Endothelial cell of umbilical vein (primary cell): Measurements from ENCODE around the gene PIP4K2C. TPM values are rescaled to one million over a fixed set of nuclear protein-coding genes. Genes with fewer than 3 reads are reported as not detected.

Experiments used
- BruUV-seq: library from RNA; stranded (reverse); fragments of 400-500 nt; replicated peaks from 2 replicates; lab custom pipeline; 2021; lab: Mats Ljungman, UMichigan
- CTCF ChIA-PET: fragments of 300-600, 350-600 bp; sonication (Branson Sonifier 250); formaldehyde crosslinking; loops from one replicate; lab custom pipeline; 2021; ENCODE audit warnings: antibody characterized with exemption, inconsistent platforms; lab: Charles Lee
- POLR2A ChIA-PET: fragments of 300-600, 350-600 bp; sonication (Branson Sonifier 250); formaldehyde crosslinking; loops from one replicate; lab custom pipeline; 2021; ENCODE audit warnings: antibody characterized with exemption, inconsistent platforms; lab: Charles Lee
- DNase-seq: peaks from one replicate; pipeline ENCODE4 v3.0.0-alpha.2; 2011; ENCODE audit warnings: low read depth, low spot score
- FAIRE-seq: peaks from 2 replicates; lab custom pipeline; 2011; peaks lifted over from hg19 to GRCh38; lab: Jason Lieb, UNC
- H2AFZ ChIP-seq: 2 replicates; pipeline ENCODE4 v1.6.0; 2012; ENCODE audit warnings: low read depth, low read length, control low read depth, inconsistent platforms
- H3K27ac ChIP-seq: 2 replicates; pipeline ENCODE4 v1.5.1; 2011; ENCODE audit warnings: low read depth, mild to moderate bottlenecking, control low read depth, low read length, moderate library complexity; ENCODE audit not compliant: insufficient read depth
- H3K27me3 ChIP-seq, 2 experiments: 2 replicates each; pipeline versions ENCODE4 v1.6.0 to v1.6.1; 2011; ENCODE audit warnings: low read length in 2 of 2, mixed read lengths in 1 of 2; ENCODE audit not compliant: control insufficient read depth in 2 of 2, insufficient read depth in 2 of 2
- H3K36me3 ChIP-seq, 2 experiments: 2 replicates in 1 of 2; 3 replicates in 1 of 2; pipeline ENCODE4 v1.5.1; 2011; ENCODE audit warnings: low read length in 2 of 2, mild to moderate bottlenecking in 1 of 2, moderate library complexity in 1 of 2; ENCODE audit not compliant: control insufficient read depth in 2 of 2, insufficient read depth in 2 of 2; ENCODE audit errors: extremely low read depth in 1 of 2
- H3K4me1 ChIP-seq: 3 replicates; pipeline ENCODE4 v1.5.1; 2011; ENCODE audit warnings: mild to moderate bottlenecking, low read length; ENCODE audit not compliant: control insufficient read depth, insufficient read depth; ENCODE audit errors: extremely low read depth
- H3K4me2 ChIP-seq: 2 replicates; pipeline ENCODE4 v1.6.1; 2011; ENCODE audit warnings: low read length, control low read depth, mixed read lengths; ENCODE audit not compliant: insufficient read depth
- H3K4me3 ChIP-seq, 3 experiments: fragments of 200-600 bp in 1 of 3; sonication (generic), shearing (Covaris generic) in 1 of 3; replicated peaks in 1 of 3; 2 replicates each; pipeline ENCODE4 v1.5.1; 2011 to 2016; ENCODE audit warnings: control low read depth in 3 of 3, low read length in 3 of 3, mild to moderate bottlenecking in 2 of 3, inconsistent platforms in 1 of 3, low read depth in 1 of 3, moderate library complexity in 1 of 3; ENCODE audit not compliant: insufficient read depth in 1 of 3
- H3K79me2 ChIP-seq: 2 replicates; pipeline ENCODE4 v1.6.0; 2012; ENCODE audit warnings: low read length, inconsistent platforms; ENCODE audit not compliant: control insufficient read depth, insufficient read depth
- H3K9ac ChIP-seq: replicated peaks from 2 replicates; pipeline ENCODE3; 2011; ENCODE audit warnings: low read length, control low read depth; ENCODE audit not compliant: insufficient read depth; ENCODE audit errors: extremely low read depth
- H3K9me1 ChIP-seq: replicated peaks from 3 replicates; pipeline ENCODE4 v1.6.0; 2011; ENCODE audit warnings: mild to moderate bottlenecking, low read length; ENCODE audit not compliant: control insufficient read depth, insufficient read depth; ENCODE audit errors: extremely low read depth
- H3K9me3 ChIP-seq: replicated peaks from 2 replicates; pipeline ENCODE4 v1.5.1; 2012; ENCODE audit warnings: low read length, inconsistent platforms; ENCODE audit not compliant: control insufficient read depth, insufficient read depth
- H4K20me1 ChIP-seq: replicated peaks from 2 replicates; pipeline ENCODE3; 2011; ENCODE audit warnings: mild to moderate bottlenecking, low read length; ENCODE audit not compliant: control insufficient read depth, insufficient read depth; ENCODE audit errors: extremely low read depth
- EZH2 ChIP-seq: IDR thresholded peaks from 2 replicates; pipeline ENCODE4 v1.6.1; 2012; ENCODE audit warnings: borderline replicate concordance, low read depth, mild to moderate bottlenecking, moderate library complexity, low read length, inconsistent platforms; ENCODE audit not compliant: severe bottlenecking
- FOS ChIP-seq: IDR thresholded peaks from 2 replicates; pipeline ENCODE4 v1.6.1; 2011; ENCODE audit warnings: mild to moderate bottlenecking, low read length, moderate library complexity, borderline replicate concordance; ENCODE audit not compliant: insufficient read depth
- GATA2 ChIP-seq: IDR thresholded peaks from 2 replicates; pipeline ENCODE4 v1.7.0; 2011; ENCODE audit warnings: low read depth, mild to moderate bottlenecking, moderate library complexity, mixed read lengths, low read length; ENCODE audit not compliant: insufficient read length, insufficient read depth
- JUN ChIP-seq: IDR thresholded peaks from 2 replicates; pipeline ENCODE4 v1.6.1; 2011; ENCODE audit warnings: borderline replicate concordance, low read depth; ENCODE audit not compliant: insufficient read length, insufficient read depth
- MYC ChIP-seq: IDR thresholded peaks from one replicate; pipeline ENCODE4 v1.6.1; 2011; ENCODE audit warnings: mild to moderate bottlenecking, low read depth, low read length
- POLR2A ChIP-seq: IDR thresholded peaks from 2 replicates; pipeline ENCODE4 v1.6.1; 2012; ENCODE audit warnings: low read depth, mild to moderate bottlenecking, control low read depth, low read length
- POLR2AphosphoS5 ChIP-seq: IDR thresholded peaks from 2 replicates; pipeline ENCODE4 v1.6.1; 2012; ENCODE audit warnings: low read depth, mild to moderate bottlenecking, control low read depth, low read length, moderate library complexity; ENCODE audit not compliant: insufficient read depth
- dilution Hi-C: fragments of 300-500 bp; cut with MboI; formaldehyde crosslinking; loops from one replicate; pipeline ENCODE4 v1.15.0; 2019; ENCODE audit warnings: low sequenced_read_pairs; ENCODE audit not compliant: extremely low pct_ligation_motif_present
- intact Hi-C: fragments of 100-400 bp; cut with micrococcal nuclease; formaldehyde crosslinking; loops from one replicate; pipeline ENCODE4 v1.10.0; 2022
- polyA plus RNA-seq, 4 experiments: library from polyadenylated mRNA; depleted of rRNA in 3 of 4; stranded (reverse) in 3 of 4; unstranded in 1 of 4; fragments of >200 nt; gene quantifications; 2 replicates each; pipeline versions ENCODE4 v1.2.1 to v1.2.3, GENCODE V29; 2011 to 2012; ENCODE audit warnings: missing spikeins in 1 of 4
- total RNA-seq: library from RNA; stranded (reverse); gene quantifications from 2 replicates; pipeline ENCODE4 v1.2.3, GENCODE V29; 2021
- TF ChIP-seq, protein P1 (sequence below): IDR thresholded peaks from 2 replicates; pipeline ENCODE4 v1.6.1; 2011; ENCODE audit not compliant: insufficient read depth, insufficient read length
- TF ChIP-seq, protein P2 (sequence below), 2 donors: IDR thresholded peaks; 1 replicate in 1 of 2; 2 replicates in 1 of 2; pipeline ENCODE4 v1.5.1; 2011; ENCODE audit warnings: low read length in 2 of 2, mild to moderate bottlenecking in 2 of 2, moderate library complexity in 2 of 2, control low read depth in 1 of 2, inconsistent platforms in 1 of 2, low read depth in 1 of 2; ENCODE audit not compliant: insufficient read depth in 1 of 2; ENCODE audit errors: extremely low read depth in 1 of 2

PIP4K2C gene
- total and polyA plus RNA-seq, 2 donors (not counting 3 experiments of a cell fraction or from before 2014, with no cell fraction given), result 10.5 to 11.5 TPM

DNA sequence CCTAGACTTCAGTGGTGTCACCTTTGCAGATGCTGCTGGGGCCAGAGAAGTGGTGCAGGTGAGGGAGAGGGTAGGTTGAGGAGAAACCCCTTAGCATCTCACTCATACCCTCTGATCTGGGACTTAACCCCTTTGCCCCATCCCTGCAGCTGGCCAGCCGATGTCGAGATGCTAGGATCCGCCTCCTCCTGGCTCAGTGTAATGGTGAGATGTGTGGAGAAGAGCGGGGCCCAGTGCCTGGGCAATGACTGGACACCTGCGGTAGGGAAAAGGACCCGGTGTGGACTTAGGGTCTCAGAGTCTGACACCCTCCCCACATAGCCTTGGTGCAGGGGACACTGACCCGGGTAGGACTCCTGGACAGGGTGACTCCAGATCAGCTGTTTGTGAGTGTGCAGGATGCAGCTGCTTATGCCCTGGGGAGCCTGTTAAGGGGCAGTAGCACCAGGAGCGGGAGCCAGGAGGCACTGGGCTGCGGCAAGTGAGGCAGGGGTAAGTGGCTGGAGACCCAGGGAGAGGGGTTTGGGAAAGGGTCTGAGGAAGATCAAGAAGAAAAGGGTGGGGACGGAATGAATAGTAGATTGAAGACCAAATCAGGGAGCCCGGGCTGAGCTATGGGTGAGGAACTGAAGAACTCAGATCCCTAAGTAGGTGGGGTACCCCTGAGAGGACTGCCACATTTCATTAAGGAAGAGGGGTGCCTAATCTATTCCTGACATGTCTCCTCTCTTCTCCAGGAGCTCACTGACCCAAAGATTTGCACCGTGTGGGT, 34.5 kb downstream of the PIP4K2C start:
- Histone ChIP-seq H3K9ac (no peak overlapping the region), H3K36me3 (no peaks in the 10 kb centered on the region), H3K4me3 (no peak overlapping the region), H3K79me2 (no peaks in the 10 kb centered on the region), H3K4me2 (no peak overlapping the region), H3K9me1 (no peaks in the 10 kb centered on the region), H3K9me3 (no peaks in the 10 kb centered on the region), H3K27me3 (peaks cover 55 to 65% of the 10 kb centered on the region in 2 experiments), H3K4me1 (peaks cover 5% of the 10 kb centered on the region), H3K27ac (no peak overlapping the region), H4K20me1 (no peaks in the 10 kb centered on the region), H2AFZ (no peak overlapping the region)
- TF ChIP-seq JUN (no peak), POLR2AphosphoS5 (no peak), EZH2 (no peak), MYC (no peak), FOS (no peak)
- FAIRE-seq (no peak), DNase-seq (no peak)
- dilution Hi-C loops, result no loop called here
- no TSS peak for BruUV-seq
- intact Hi-C loops, result no loop called here
- POLR2A ChIA-PET, result no interaction called here
- CTCF ChIA-PET, result interaction anchor here (7.2 kb wide), 1 partner anchor 44 kb away, joined by 109 read pairs; no protein-coding TSS in a partner anchor

DNA sequence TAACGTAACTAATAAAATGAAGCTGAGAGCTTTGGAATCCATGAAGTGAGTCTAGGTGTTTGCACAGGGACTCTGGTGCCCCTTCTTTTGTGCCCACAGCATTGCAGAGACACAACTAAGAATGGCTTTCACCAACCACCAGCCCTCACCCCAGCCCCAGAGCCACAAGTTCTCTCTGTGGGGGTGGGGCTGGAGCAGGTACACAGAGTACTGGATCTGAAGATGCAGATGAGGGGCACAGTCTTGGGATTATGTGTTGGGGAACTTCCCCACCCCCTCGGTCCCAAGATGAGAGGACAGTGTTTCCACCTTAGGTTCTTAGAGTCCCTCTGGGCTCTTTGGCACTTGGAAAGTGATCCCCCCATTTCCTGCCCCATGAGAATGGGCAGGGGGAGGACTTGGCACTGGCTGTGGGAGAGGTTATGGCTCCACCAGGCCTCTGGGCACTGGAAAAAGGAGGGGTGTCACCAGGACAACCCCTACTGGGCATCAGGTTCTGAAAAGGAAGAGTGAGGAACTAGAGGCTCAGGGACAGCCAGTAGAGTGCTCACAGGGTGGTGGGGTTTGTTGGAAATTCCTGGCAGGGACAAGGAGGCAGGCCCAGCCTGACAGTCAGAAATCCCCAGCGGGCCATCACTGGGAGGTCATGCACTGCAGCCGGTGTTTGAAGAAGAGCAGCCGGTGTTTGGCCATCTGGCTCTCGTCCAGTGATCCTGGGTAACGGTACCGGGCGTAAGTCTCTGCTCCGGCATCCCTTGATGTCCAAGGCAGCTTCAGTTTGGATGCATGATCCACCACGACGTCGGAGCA, 35.3 kb downstream of the PIP4K2C start:
- H3K4me3 ChIP-seq, result no peak overlapping the region
- H3K4me1 ChIP-seq, result peaks cover 4% of the 10 kb centered on the region
- FAIRE-seq, result no peak
- ChIA-PET CTCF (interaction anchor here (7.2 kb wide), 1 partner anchor 45 kb away, joined by 109 read pairs; no protein-coding TSS in a partner anchor), POLR2A (no interaction called here)
- no peak overlapping the region for H3K4me2 ChIP-seq
- no peaks in the 10 kb centered on the region for H4K20me1 ChIP-seq
- BruUV-seq, result no TSS peak
- H3K9me3 ChIP-seq, result no peaks in the 10 kb centered on the region
- intact Hi-C loops, result no loop called here
- no peak overlapping the region for H3K27ac ChIP-seq
- no peak for TF ChIP-seq EZH2
- TF ChIP-seq POLR2A, result no peak
- TF ChIP-seq MYC, result no peak
- TF ChIP-seq FOS, result no peak
- TF ChIP-seq, protein P1, sequence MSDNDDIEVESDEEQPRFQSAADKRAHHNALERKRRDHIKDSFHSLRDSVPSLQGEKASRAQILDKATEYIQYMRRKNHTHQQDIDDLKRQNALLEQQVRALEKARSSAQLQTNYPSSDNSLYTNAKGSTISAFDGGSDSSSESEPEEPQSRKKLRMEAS, result no peak
- TF ChIP-seq GATA2, result no peak
- TF ChIP-seq JUN, result no peak
- TF ChIP-seq POLR2AphosphoS5, result no peak
- TF ChIP-seq, protein P2, sequence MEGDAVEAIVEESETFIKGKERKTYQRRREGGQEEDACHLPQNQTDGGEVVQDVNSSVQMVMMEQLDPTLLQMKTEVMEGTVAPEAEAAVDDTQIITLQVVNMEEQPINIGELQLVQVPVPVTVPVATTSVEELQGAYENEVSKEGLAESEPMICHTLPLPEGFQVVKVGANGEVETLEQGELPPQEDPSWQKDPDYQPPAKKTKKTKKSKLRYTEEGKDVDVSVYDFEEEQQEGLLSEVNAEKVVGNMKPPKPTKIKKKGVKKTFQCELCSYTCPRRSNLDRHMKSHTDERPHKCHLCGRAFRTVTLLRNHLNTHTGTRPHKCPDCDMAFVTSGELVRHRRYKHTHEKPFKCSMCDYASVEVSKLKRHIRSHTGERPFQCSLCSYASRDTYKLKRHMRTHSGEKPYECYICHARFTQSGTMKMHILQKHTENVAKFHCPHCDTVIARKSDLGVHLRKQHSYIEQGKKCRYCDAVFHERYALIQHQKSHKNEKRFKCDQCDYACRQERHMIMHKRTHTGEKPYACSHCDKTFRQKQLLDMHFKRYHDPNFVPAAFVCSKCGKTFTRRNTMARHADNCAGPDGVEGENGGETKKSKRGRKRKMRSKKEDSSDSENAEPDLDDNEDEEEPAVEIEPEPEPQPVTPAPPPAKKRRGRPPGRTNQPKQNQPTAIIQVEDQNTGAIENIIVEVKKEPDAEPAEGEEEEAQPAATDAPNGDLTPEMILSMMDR (IDR thresholded peaks at IDR 0.05; ENCODE audit: extremely low read depth in 1 of 2, insufficient read depth in 1 of 2, low read depth in 1 of 2, low read length in 2 of 2), result no peak
- H3K9me1 ChIP-seq, result no peaks in the 10 kb centered on the region
- no peak overlapping the region for H2AFZ ChIP-seq
- DNase-seq, result no peak
- no peaks in the 10 kb centered on the region for H3K79me2 ChIP-seq
- H3K27me3 ChIP-seq, result peaks cover 53 to 65% of the 10 kb centered on the region in 2 experiments
- dilution Hi-C loops, result no loop called here
- no peaks in the 10 kb centered on the region for H3K36me3 ChIP-seq
- no peak overlapping the region for H3K9ac ChIP-seq
